HEK293 (cell line): ENCODE results near the gene HOXD12.
A peak's percentile ranks its signal among the peaks of the same experiment; 100 is the strongest.

ENCODE experiments used
- BCL11A ChIP-seq: fragments of 450-650 bp; formaldehyde crosslinking; IDR thresholded peaks from 2 replicates; pipeline ENCODE4 v1.5.1; 2016; ENCODE audit warnings: low read depth, missing biosample characterization, missing genetic modification characterization
- GLIS2 ChIP-seq: fragments of 450-650 bp; formaldehyde crosslinking; IDR thresholded peaks from 2 replicates; pipeline ENCODE4 v1.5.1; 2016; ENCODE audit warnings: missing biosample characterization, missing genetic modification characterization
- HIC1 ChIP-seq: fragments of 450-650 bp; formaldehyde crosslinking; IDR thresholded peaks from 2 replicates; pipeline ENCODE4 v1.5.1; 2016; ENCODE audit warnings: missing biosample characterization, missing genetic modification characterization
- HOXD13 ChIP-seq: sonication (generic); formaldehyde crosslinking; IDR thresholded peaks from 2 replicates; pipeline ENCODE4 v1.8.0; 2022; ENCODE audit warnings: missing genetic modification reagents, borderline replicate concordance
- INSM2 ChIP-seq: fragments of 450-650 bp; formaldehyde crosslinking; IDR thresholded peaks from 2 replicates; pipeline ENCODE4 v1.5.1; 2016; ENCODE audit warnings: missing biosample characterization, missing genetic modification characterization
- KLF16 ChIP-seq: fragments of 450-650 bp; formaldehyde crosslinking; IDR thresholded peaks from 2 replicates; pipeline ENCODE4 v1.5.1; 2017; ENCODE audit warnings: missing biosample characterization, missing genetic modification characterization
- OVOL3 ChIP-seq: fragments of 450-650 bp; formaldehyde crosslinking; IDR thresholded peaks from 2 replicates; pipeline ENCODE4 v1.5.1; 2016; ENCODE audit warnings: missing biosample characterization, missing genetic modification characterization
- REPIN1 ChIP-seq: fragments of 450-650 bp; formaldehyde crosslinking; IDR thresholded peaks from 2 replicates; pipeline ENCODE4 v1.5.1; 2017; ENCODE audit warnings: missing biosample characterization, missing genetic modification characterization, low read depth
- SP3 ChIP-seq: fragments of 450-650 bp; formaldehyde crosslinking; IDR thresholded peaks from 2 replicates; pipeline ENCODE4 v1.5.1; 2016; ENCODE audit warnings: missing biosample characterization, missing genetic modification characterization
- ZNF10 ChIP-seq: fragments of 450-650 bp; formaldehyde crosslinking; IDR thresholded peaks from 2 replicates; pipeline ENCODE4 v1.5.1; 2017; ENCODE audit warnings: missing biosample characterization, missing genetic modification characterization
- ZNF112 ChIP-seq: fragments of 450-650 bp; formaldehyde crosslinking; IDR thresholded peaks from 2 replicates; pipeline ENCODE4 v1.5.0; 2017; ENCODE audit warnings: missing biosample characterization, missing genetic modification characterization
- ZNF121 ChIP-seq: fragments of 450-650 bp; formaldehyde crosslinking; IDR thresholded peaks from 2 replicates; pipeline ENCODE4 v1.5.1; 2016; ENCODE audit warnings: missing biosample characterization, missing genetic modification characterization
- ZNF223 ChIP-seq: fragments of 450-650 bp; formaldehyde crosslinking; IDR thresholded peaks from 2 replicates; pipeline ENCODE4 v1.5.1; 2016; ENCODE audit warnings: missing biosample characterization, missing genetic modification characterization
- ZNF335 ChIP-seq: fragments of 450-650 bp; formaldehyde crosslinking; conservative IDR thresholded peaks from 2 replicates; pipeline ENCODE4 v1.5.1; 2016; ENCODE audit warnings: missing biosample characterization, missing genetic modification characterization
- ZNF366 ChIP-seq: fragments of 450-650 bp; formaldehyde crosslinking; conservative IDR thresholded peaks from 2 replicates; pipeline ENCODE4 v1.5.1; 2016; ENCODE audit warnings: missing biosample characterization, missing genetic modification characterization
- ZNF391 ChIP-seq: fragments of 450-650 bp; formaldehyde crosslinking; IDR thresholded peaks from 2 replicates; pipeline ENCODE4 v1.5.1; 2016; ENCODE audit warnings: low read depth, missing biosample characterization, missing genetic modification characterization, borderline replicate concordance
- ZNF426 ChIP-seq: fragments of 450-650 bp; formaldehyde crosslinking; IDR thresholded peaks from 2 replicates; pipeline ENCODE4 v1.5.1; 2017; ENCODE audit warnings: missing biosample characterization, missing genetic modification characterization, mild to moderate bottlenecking, inconsistent platforms, moderate library complexity
- ZNF513 ChIP-seq: fragments of 450-650 bp; IDR thresholded peaks from 2 replicates; pipeline ENCODE4 v1.5.1; 2018; ENCODE audit warnings: missing biosample characterization, missing genetic modification characterization
- ZNF529 ChIP-seq: fragments of 450-650 bp; formaldehyde crosslinking; IDR thresholded peaks from 2 replicates; pipeline ENCODE4 v1.5.1; 2017; ENCODE audit warnings: missing genetic modification characterization, missing biosample characterization; ENCODE audit not compliant: insufficient replicate concordance
- ZNF544 ChIP-seq: fragments of 450-650 bp; formaldehyde crosslinking; IDR thresholded peaks from 2 replicates; pipeline ENCODE4 v1.5.0; 2017; ENCODE audit warnings: missing biosample characterization, missing genetic modification characterization
- ZNF560 ChIP-seq: fragments of 450-650 bp; formaldehyde crosslinking; IDR thresholded peaks from 2 replicates; pipeline ENCODE4 v1.5.1; 2017; ENCODE audit warnings: missing biosample characterization, missing genetic modification characterization, borderline replicate concordance
- ZNF701 ChIP-seq: fragments of 450-650 bp; formaldehyde crosslinking; IDR thresholded peaks from 2 replicates; pipeline ENCODE4 v1.5.1; 2016; ENCODE audit warnings: missing biosample characterization, missing genetic modification characterization
- ZNF768 ChIP-seq: fragments of 450-650 bp; formaldehyde crosslinking; IDR thresholded peaks from 2 replicates; pipeline ENCODE4 v1.5.1; 2018; ENCODE audit warnings: missing biosample characterization, mild to moderate bottlenecking, missing genetic modification characterization
- ZSCAN23 ChIP-seq: fragments of 450-650 bp; formaldehyde crosslinking; IDR thresholded peaks from 2 replicates; pipeline ENCODE4 v1.5.1; 2016; ENCODE audit warnings: missing biosample characterization, missing genetic modification characterization
- TF ChIP-seq, protein P1 (sequence below): fragments of 450-650 bp; formaldehyde crosslinking; IDR thresholded peaks from 2 replicates; pipeline ENCODE4 v1.5.1; 2017; ENCODE audit warnings: missing biosample characterization, missing genetic modification characterization
- TF ChIP-seq, protein P2 (sequence below): fragments of 450-650 bp; formaldehyde crosslinking; IDR thresholded peaks from 2 replicates; pipeline ENCODE4 v1.5.1; 2017; ENCODE audit warnings: missing biosample characterization, missing genetic modification characterization
- TF ChIP-seq, protein P3 (sequence below): fragments of 450-650 bp; formaldehyde crosslinking; IDR thresholded peaks from 2 replicates; pipeline ENCODE4 v1.5.1; 2016; ENCODE audit warnings: missing biosample characterization, missing genetic modification characterization, borderline replicate concordance

HOXD12 gene

GRCh38 chr2:176130147-176130956, 30.8 kb downstream of the HOXD12 start (continued):
- TF ChIP-seq ZSCAN23 (tag by site-specific recombination) (no peak), BCL11A (tag by site-specific recombination) (peak; percentile 33; the same call in 1 of the 2 replicates), REPIN1 (tag by site-specific recombination) (no peak), ZNF768 (tag by site-specific recombination) (no peak), ZNF701 (tag by site-specific recombination) (no peak), ZNF335 (tag by site-specific recombination) (peak; percentile 63; the same call in 1 of the 2 replicates), ZNF391 (tag by site-specific recombination) (no peak), GLIS2 (peak; percentile 83), ZNF529 (tag by site-specific recombination) (no peak), ZNF366 (tag by site-specific recombination) (peak; percentile 32; the same call in 1 of the 2 replicates), HOXD13 (CRISPR knock-in tag) (0 out of 2 replicates have a peak, but pooled peaks have one; percentile 45), ZNF426 (no peak), ZNF560 (tag by site-specific recombination) (no peak), ZNF223 (tag by site-specific recombination) (no peak), INSM2 (tag by site-specific recombination) (0 out of 2 replicates have a peak, but pooled peaks have one; percentile 28), ZNF10 (tag by site-specific recombination) (0 out of 2 replicates have a peak, but pooled peaks have one; percentile 32), SP3 (tag by site-specific recombination) (peak; percentile 37; the same call in 1 of the 2 replicates), ZNF121 (tag by site-specific recombination) (no peak), ZNF112 (tag by site-specific recombination) (no peak), HIC1 (tag by site-specific recombination) (0 out of 2 replicates have a peak, but pooled peaks have one; percentile 59), ZNF544 (no peak), OVOL3 (peak; percentile 65; the same call in 1 of the 2 replicates), KLF16 (tag by site-specific recombination) (0 out of 2 replicates have a peak, but pooled peaks have one; percentile 53), ZNF513 (tag by site-specific recombination) (peak; percentile 17; the same call in 1 of the 2 replicates)
- TF ChIP-seq, protein P1, sequence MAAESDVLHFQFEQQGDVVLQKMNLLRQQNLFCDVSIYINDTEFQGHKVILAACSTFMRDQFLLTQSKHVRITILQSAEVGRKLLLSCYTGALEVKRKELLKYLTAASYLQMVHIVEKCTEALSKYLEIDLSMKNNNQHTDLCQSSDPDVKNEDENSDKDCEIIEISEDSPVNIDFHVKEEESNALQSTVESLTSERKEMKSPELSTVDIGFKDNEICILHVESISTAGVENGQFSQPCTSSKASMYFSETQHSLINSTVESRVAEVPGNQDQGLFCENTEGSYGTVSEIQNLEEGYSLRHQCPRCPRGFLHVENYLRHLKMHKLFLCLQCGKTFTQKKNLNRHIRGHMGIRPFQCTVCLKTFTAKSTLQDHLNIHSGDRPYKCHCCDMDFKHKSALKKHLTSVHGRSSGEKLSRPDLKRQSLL = no peak
- TF ChIP-seq, protein P2, sequence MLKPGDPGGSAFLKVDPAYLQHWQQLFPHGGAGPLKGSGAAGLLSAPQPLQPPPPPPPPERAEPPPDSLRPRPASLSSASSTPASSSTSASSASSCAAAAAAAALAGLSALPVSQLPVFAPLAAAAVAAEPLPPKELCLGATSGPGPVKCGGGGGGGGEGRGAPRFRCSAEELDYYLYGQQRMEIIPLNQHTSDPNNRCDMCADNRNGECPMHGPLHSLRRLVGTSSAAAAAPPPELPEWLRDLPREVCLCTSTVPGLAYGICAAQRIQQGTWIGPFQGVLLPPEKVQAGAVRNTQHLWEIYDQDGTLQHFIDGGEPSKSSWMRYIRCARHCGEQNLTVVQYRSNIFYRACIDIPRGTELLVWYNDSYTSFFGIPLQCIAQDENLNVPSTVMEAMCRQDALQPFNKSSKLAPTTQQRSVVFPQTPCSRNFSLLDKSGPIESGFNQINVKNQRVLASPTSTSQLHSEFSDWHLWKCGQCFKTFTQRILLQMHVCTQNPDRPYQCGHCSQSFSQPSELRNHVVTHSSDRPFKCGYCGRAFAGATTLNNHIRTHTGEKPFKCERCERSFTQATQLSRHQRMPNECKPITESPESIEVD (tag by site-specific recombination) = peak; percentile 87
- TF ChIP-seq, protein P3, sequence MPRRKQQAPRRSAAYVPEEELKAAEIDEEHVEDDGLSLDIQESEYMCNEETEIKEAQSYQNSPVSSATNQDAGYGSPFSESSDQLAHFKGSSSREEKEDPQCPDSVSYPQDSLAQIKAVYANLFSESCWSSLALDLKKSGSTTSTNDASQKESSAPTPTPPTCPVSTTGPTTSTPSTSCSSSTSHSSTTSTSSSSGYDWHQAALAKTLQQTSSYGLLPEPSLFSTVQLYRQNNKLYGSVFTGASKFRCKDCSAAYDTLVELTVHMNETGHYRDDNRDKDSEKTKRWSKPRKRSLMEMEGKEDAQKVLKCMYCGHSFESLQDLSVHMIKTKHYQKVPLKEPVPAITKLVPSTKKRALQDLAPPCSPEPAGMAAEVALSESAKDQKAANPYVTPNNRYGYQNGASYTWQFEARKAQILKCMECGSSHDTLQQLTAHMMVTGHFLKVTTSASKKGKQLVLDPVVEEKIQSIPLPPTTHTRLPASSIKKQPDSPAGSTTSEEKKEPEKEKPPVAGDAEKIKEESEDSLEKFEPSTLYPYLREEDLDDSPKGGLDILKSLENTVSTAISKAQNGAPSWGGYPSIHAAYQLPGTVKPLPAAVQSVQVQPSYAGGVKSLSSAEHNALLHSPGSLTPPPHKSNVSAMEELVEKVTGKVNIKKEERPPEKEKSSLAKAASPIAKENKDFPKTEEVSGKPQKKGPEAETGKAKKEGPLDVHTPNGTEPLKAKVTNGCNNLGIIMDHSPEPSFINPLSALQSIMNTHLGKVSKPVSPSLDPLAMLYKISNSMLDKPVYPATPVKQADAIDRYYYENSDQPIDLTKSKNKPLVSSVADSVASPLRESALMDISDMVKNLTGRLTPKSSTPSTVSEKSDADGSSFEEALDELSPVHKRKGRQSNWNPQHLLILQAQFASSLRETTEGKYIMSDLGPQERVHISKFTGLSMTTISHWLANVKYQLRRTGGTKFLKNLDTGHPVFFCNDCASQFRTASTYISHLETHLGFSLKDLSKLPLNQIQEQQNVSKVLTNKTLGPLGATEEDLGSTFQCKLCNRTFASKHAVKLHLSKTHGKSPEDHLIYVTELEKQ = peak; percentile 36; the same call in 1 of the 2 replicates
